8988T (cell line): ENCODE data around the gene CDH10.

Source experiments
- DNase-seq: peaks from one replicate; pipeline ENCODE4 v3.0.0; 2011

Gene CDH10

DNA sequence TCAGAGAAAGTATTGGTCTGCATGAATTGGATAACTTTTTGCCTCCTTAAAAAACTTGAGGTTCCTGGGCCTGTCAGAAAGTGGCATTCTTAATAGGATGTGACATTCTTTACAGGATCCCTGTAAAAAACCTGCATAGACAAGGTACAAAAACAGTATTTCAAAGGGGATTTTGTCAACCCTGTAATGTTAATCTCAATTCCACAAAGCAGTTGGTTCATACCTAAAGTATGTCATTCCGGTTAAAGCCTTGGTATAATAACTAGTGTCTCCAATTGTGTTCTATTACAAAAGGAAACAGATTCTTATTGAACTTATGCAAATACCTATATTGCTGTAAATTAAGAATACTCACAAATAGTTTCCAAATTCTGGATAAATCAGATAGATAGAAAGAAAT, 169.7 kb downstream of the CDH10 start:
- no peak for DNase-seq

DNA sequence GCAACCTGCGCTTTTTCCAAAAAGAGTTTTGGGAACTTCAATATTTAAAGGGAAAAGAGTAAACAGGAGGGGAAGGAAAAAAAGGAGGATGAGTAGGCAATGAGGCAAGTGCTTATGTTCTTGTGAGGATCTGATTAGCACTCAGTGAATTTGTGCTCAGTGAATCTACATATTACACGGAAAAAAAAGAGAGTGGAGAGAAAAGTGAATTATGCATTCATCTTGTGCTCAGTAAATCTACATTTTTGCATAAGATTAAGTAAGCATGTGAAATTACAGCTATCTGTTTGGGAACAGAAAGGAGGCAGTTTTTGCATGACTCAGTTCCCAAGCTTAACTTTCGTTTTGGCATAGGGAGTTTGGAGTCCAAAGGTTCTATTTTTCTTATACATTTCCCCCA, 170.1 kb downstream of the CDH10 start:
- DNase-seq = no peak

DNA sequence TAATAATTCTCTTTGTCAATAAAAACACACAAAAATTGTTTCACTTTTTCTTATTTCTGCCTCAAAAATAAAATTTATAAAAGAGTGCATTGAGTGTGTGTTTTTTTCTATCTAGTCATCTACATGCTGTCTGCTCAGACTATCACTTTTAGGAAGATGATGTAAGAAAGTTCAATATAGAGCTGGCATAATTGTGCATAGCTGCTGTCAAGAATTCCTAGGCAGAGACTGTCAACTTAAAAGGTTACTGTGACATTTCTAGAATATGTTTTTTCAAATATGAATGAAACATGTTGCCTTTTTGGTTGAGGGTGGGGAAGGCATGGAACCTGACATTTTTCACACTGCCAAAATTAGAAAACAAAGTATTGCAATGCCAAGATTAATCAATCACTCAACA, 172.3 kb downstream of the CDH10 start:
- DNase-seq = no peak

DNA sequence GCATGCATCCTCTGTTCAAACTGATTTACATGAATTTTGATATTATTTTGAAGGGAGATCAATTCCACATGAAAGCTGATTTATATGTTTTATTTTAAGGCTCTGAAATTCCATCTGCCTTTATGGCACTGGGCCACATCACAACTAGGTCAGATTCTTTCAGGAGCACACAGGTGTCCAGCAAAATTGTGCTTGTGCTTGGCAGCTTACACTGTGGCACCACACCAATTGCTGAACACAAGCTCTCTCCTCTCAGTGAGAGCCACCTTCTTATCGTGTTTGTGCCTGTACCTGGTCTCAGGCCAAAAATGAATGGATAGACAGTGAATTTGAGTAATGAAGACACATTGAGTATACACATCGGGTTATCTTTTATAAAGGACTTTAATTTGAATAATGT, 200.4 kb downstream of the CDH10 start:
- no peak for DNase-seq

DNA sequence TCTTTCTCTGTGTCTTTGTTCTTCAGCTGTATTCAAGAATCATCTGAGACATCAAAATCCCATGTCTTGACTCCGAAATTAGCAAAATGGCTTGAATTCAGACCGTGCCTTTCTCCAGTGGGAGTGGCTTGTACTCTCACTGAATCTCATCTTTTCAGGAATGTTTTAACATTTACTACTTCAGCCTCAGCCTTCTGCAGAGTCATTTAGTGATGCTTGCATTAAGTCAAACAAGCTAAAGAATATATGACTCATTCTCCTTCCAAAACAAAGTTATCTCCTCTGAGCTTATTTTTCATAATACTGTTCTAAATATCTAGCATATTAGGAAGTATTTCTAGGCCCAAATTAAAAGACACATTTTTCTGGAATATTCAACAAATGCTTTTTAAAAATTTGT, 205.3 kb downstream of the CDH10 start:
- DNase-seq = no peak
